K562 (cell line): ENCODE measurements around the gene EYA2. TPM values are rescaled to one million over a fixed set of nuclear protein-coding genes. Genes with fewer than 3 reads are reported as not detected.

Experiments
- polyA plus RNA-seq, 8 experiments: library from polyadenylated mRNA; depleted of rRNA in 4 of 8; stranded (reverse) in 5 of 8; unstranded in 3 of 8; fragments of >200 nt; fragmentation: Nextera tagmentation in 2 of 8; fragmentation: Illumina TruSeq in 1 of 8; extraction: Ambion mirVana in 2 of 8; extraction: Trizol in 1 of 8; gene quantifications; 2 replicates each; pipeline versions ENCODE4 v1.2.1 to v1.2.3, GENCODE V29; 2011 to 2014; ENCODE audit warnings: inconsistent platforms in 1 of 8, missing spikeins in 1 of 8
- total RNA-seq, 7 experiments: library from RNA; depleted of rRNA in 6 of 7; stranded (reverse); fragments of >200 nt in 6 of 7; fragmentation: Illumina TruSeq in 2 of 7; extraction: Trizol in 2 of 7; gene quantifications; 2 replicates each; pipeline versions ENCODE4 v1.2.1 to v1.2.3, GENCODE V29; 2011 to 2021; ENCODE audit warnings: low replicate concordance in 1 of 7
- TF ChIP-seq, protein P1 (sequence below), 2 experiments: fragments of 450-650 bp in 1 of 2; sonication (generic) in 1 of 2; formaldehyde crosslinking in 1 of 2; IDR thresholded peaks; 2 replicates each; pipeline versions ENCODE4 v1.7.1 to v1.9.0; 2016 to 2022; ENCODE audit warnings: inconsistent platforms in 1 of 2, mild to moderate bottlenecking in 1 of 2, missing genetic modification reagents in 1 of 2

EYA2 gene
- total and polyA plus RNA-seq, 9 of the 15 experiments (the other 6 are each of a cell fraction or from before 2014, with no cell fraction given), result 0.03 TPM; not detected in 8

DNA sequence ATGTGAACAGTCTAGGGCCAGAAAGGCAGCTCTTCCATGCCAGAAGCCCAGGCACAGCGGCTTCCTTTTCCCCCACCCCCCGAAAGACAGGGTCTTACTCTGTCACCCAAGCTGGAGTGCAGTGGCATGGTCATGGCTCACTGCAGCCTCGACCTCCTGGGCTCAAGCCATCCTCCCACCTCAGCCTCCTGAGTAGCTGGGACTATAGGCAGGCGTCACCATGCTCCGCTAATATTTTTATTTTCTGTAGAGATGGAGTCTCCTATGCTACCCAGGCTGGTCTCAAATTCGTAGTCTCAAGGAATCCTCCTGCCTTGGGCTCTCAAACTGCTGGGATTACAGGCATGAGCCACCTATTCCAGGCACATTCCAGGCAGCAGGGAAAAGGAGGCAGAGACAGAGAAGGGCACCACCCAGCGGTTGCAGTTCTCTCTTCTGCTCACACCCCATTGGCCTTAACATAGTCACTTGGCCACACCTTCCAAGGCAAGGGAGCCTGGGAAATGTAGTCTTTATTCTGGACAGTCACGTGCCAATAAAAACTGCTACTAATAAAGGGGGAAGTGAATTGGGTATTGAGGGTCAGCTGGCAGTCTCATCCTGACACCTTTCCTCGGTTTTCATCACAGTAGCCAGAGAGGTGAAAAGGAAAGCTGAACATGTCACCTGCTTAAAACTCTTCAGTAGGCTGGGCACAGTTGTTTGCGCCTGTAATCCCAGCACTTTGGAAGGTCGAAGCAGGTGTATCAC, 255.9 kb downstream of the EYA2 start (continued):
- TF ChIP-seq, protein P1, sequence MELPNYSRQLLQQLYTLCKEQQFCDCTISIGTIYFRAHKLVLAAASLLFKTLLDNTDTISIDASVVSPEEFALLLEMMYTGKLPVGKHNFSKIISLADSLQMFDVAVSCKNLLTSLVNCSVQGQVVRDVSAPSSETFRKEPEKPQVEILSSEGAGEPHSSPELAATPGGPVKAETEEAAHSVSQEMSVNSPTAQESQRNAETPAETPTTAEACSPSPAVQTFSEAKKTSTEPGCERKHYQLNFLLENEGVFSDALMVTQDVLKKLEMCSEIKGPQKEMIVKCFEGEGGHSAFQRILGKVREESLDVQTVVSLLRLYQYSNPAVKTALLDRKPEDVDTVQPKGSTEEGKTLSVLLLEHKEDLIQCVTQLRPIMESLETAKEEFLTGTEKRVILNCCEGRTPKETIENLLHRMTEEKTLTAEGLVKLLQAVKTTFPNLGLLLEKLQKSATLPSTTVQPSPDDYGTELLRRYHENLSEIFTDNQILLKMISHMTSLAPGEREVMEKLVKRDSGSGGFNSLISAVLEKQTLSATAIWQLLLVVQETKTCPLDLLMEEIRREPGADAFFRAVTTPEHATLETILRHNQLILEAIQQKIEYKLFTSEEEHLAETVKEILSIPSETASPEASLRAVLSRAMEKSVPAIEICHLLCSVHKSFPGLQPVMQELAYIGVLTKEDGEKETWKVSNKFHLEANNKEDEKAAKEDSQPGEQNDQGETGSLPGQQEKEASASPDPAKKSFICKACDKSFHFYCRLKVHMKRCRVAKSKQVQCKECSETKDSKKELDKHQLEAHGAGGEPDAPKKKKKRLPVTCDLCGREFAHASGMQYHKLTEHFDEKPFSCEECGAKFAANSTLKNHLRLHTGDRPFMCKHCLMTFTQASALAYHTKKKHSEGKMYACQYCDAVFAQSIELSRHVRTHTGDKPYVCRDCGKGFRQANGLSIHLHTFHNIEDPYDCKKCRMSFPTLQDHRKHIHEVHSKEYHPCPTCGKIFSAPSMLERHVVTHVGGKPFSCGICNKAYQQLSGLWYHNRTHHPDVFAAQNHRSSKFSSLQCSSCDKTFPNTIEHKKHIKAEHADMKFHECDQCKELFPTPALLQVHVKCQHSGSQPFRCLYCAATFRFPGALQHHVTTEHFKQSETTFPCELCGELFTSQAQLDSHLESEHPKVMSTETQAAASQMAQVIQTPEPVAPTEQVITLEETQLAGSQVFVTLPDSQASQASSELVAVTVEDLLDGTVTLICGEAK (IDR thresholded peaks at IDR 0.05), result peak; percentile 74
- TF ChIP-seq, protein P1 (CRISPR knock-in tag; IDR thresholded peaks at IDR 0.05), result peak; percentile 69
